HEK293 (cell line): Measurements from ENCODE around the gene NKX2-8.

Experiments used
- CTCF ChIA-PET: fragments of 350-600 bp; formaldehyde crosslinking; extraction: SDS; loops from one replicate; lab custom pipeline; 2021; ENCODE audit warnings: antibody characterized with exemption; lab: Yijun Ruan, JAX
- POLR2A ChIA-PET: fragments of 300-600 bp; formaldehyde crosslinking; extraction: SDS; loops from one replicate; lab custom pipeline; 2020; ENCODE audit warnings: antibody characterized with exemption, inconsistent platforms; lab: Yijun Ruan, JAX
- H3K27ac ChIP-seq: fragments of 200-500 bp; sonication (Bioruptor generic); 2 replicates; pipeline ENCODE4 v1.5.1; 2014; ENCODE audit warnings: low read depth, low read length, control low read depth, inconsistent platforms; ENCODE audit errors: extremely low read depth
- H3K36me3 ChIP-seq, 2 experiments: fragments of 200-500 bp in 1 of 2; sonication (Bioruptor generic) in 1 of 2; 1 replicate in 1 of 2; 2 replicates in 1 of 2; pipeline ENCODE4 v1.5.1; 2014 to 2017; ENCODE audit warnings: inconsistent platforms in 2 of 2, low read length in 2 of 2; ENCODE audit not compliant: control insufficient read depth in 2 of 2, insufficient read depth in 1 of 2
- H3K4me1 ChIP-seq: fragments of 200-500 bp; sonication (Bioruptor generic); 2 replicates; pipeline ENCODE4 v1.5.1; 2014; ENCODE audit warnings: mild to moderate bottlenecking, low read length, inconsistent platforms; ENCODE audit not compliant: control insufficient read depth, insufficient read depth
- H3K4me3 ChIP-seq: 2 replicates; pipeline ENCODE4 v1.5.1; 2011; ENCODE audit warnings: low read depth, mild to moderate bottlenecking, control low read depth, low read length, moderate library complexity
- H3K9me3 ChIP-seq: fragments of 200-500 bp; sonication (Bioruptor generic); 2 replicates; pipeline ENCODE4 v1.5.1; 2014; ENCODE audit warnings: low read depth, low read length, inconsistent platforms; ENCODE audit not compliant: control insufficient read depth, insufficient read depth
- GLI4 ChIP-seq: fragments of 450-650 bp; formaldehyde crosslinking; IDR thresholded peaks from 2 replicates; pipeline ENCODE4 v1.5.1; 2016; ENCODE audit warnings: missing biosample characterization, missing genetic modification characterization
- KLF10 ChIP-seq: fragments of 450-650 bp; IDR thresholded peaks from 2 replicates; pipeline ENCODE4 v1.5.1; 2018; ENCODE audit warnings: missing biosample characterization, mild to moderate bottlenecking, missing genetic modification characterization
- KLF16 ChIP-seq: fragments of 450-650 bp; formaldehyde crosslinking; IDR thresholded peaks from 2 replicates; pipeline ENCODE4 v1.5.1; 2017; ENCODE audit warnings: missing biosample characterization, missing genetic modification characterization
- KLF7 ChIP-seq: fragments of 450-650 bp; formaldehyde crosslinking; IDR thresholded peaks from 2 replicates; pipeline ENCODE4 v1.5.1; 2016; ENCODE audit warnings: missing biosample characterization, missing genetic modification characterization, borderline replicate concordance
- PRDM1 ChIP-seq: fragments of 450-650 bp; formaldehyde crosslinking; IDR thresholded peaks from 2 replicates; pipeline ENCODE4; 2016; ENCODE audit warnings: missing biosample characterization, missing genetic modification characterization
- SP7 ChIP-seq: fragments of 450-650 bp; formaldehyde crosslinking; IDR thresholded peaks from 2 replicates; pipeline ENCODE4 v1.5.1; 2016; ENCODE audit warnings: missing biosample characterization, missing genetic modification characterization
- TCF7L2 ChIP-seq: IDR thresholded peaks from 2 replicates; pipeline ENCODE4 v1.6.1; 2011; ENCODE audit warnings: low read depth, mild to moderate bottlenecking, inconsistent platforms, low read length, moderate library complexity, borderline replicate concordance
- ZBTB11 ChIP-seq: fragments of 450-650 bp; formaldehyde crosslinking; conservative IDR thresholded peaks from 2 replicates; pipeline ENCODE4 v1.5.1; 2016; ENCODE audit warnings: low read depth, missing biosample characterization, missing genetic modification characterization
- ZNF138 ChIP-seq: fragments of 450-650 bp; formaldehyde crosslinking; IDR thresholded peaks from 2 replicates; pipeline ENCODE4 v1.5.1; 2016; ENCODE audit warnings: missing biosample characterization, missing genetic modification characterization, borderline replicate concordance
- ZNF175 ChIP-seq: fragments of 450-650 bp; formaldehyde crosslinking; IDR thresholded peaks from 2 replicates; pipeline ENCODE4 v1.5.1; 2016; ENCODE audit warnings: missing biosample characterization, missing genetic modification characterization
- ZNF362 ChIP-seq: fragments of 450-650 bp; formaldehyde crosslinking; IDR thresholded peaks from 2 replicates; pipeline ENCODE4 v1.5.1; 2016; ENCODE audit warnings: missing biosample characterization, missing genetic modification characterization
- ZNF404 ChIP-seq: fragments of 450-650 bp; formaldehyde crosslinking; IDR thresholded peaks from 2 replicates; pipeline ENCODE4 v1.5.1; 2017; ENCODE audit warnings: missing biosample characterization, missing genetic modification characterization
- ZNF449 ChIP-seq: fragments of 450-650 bp; formaldehyde crosslinking; IDR thresholded peaks from 2 replicates; pipeline ENCODE4 v1.5.1; 2017; ENCODE audit warnings: missing biosample characterization, mild to moderate bottlenecking, missing genetic modification characterization, moderate library complexity
- ZNF555 ChIP-seq: fragments of 450-650 bp; formaldehyde crosslinking; conservative IDR thresholded peaks from 2 replicates; pipeline ENCODE4 v1.5.1; 2017; ENCODE audit warnings: missing biosample characterization, mild to moderate bottlenecking, missing genetic modification characterization, inconsistent platforms
- ZNF558 ChIP-seq: fragments of 450-650 bp; formaldehyde crosslinking; IDR thresholded peaks from 2 replicates; pipeline ENCODE4 v1.5.1; 2016; ENCODE audit warnings: missing biosample characterization, missing genetic modification characterization
- ZNF561 ChIP-seq: fragments of 450-650 bp; IDR thresholded peaks from 2 replicates; pipeline ENCODE4 v1.5.1; 2018; ENCODE audit warnings: missing biosample characterization, missing genetic modification characterization, borderline replicate concordance
- ZNF654 ChIP-seq: fragments of 450-650 bp; formaldehyde crosslinking; IDR thresholded peaks from 2 replicates; pipeline ENCODE4 v1.5.1; 2016; ENCODE audit warnings: low read depth, missing biosample characterization, missing genetic modification characterization
- ZNF76 ChIP-seq: fragments of 450-650 bp; formaldehyde crosslinking; IDR thresholded peaks from 2 replicates; pipeline ENCODE4; 2016; ENCODE audit warnings: low read depth, missing biosample characterization, missing genetic modification characterization, borderline replicate concordance
- ZSCAN30 ChIP-seq: fragments of 450-650 bp; IDR thresholded peaks from 2 replicates; pipeline ENCODE4 v1.5.1; 2018; ENCODE audit warnings: missing biosample characterization, mild to moderate bottlenecking, missing genetic modification characterization, moderate library complexity

The NKX2-8 gene

GRCh38 chr14:36588788-36589187 lies 6.4 kb upstream of the NKX2-8 start:
- ChIA-PET POLR2A (no interaction called here), CTCF (interaction anchor here (0.7 to 2.0 kb wide), 8 partner anchors 16 to 774 kb away, joined by 3 to 10 read pairs (median 3); no protein-coding TSS in a partner anchor)
- H3K4me3 ChIP-seq, result no peak overlapping the region
- no peaks in the 10 kb centered on the region for H3K4me1 ChIP-seq
- no peak for TF ChIP-seq GLI4 (tag by site-specific recombination)
- TF ChIP-seq KLF16, result no peak
- TF ChIP-seq ZBTB11 (tag by site-specific recombination), result no peak
- TF ChIP-seq KLF7 (tag by site-specific recombination), result no peak
- TF ChIP-seq PRDM1, result no peak
- no peak for TF ChIP-seq ZNF449
- TF ChIP-seq ZNF654 (tag by site-specific recombination), result no peak
- no peaks in the 10 kb centered on the region for H3K36me3 ChIP-seq
- H3K27ac ChIP-seq, result no peak overlapping the region
- no peaks in the 10 kb centered on the region for H3K9me3 ChIP-seq

GRCh38 chr14:36588119-36588518 lies 5.7 kb upstream of the NKX2-8 start:
- Histone ChIP-seq H3K27ac (no peak overlapping the region), H3K36me3 (no peaks in the 10 kb centered on the region), H3K4me1 (no peaks in the 10 kb centered on the region), H3K4me3 (no peak overlapping the region), H3K9me3 (no peaks in the 10 kb centered on the region)
- TF ChIP-seq TCF7L2 (no peak), ZNF555 (tag by site-specific recombination) (no peak), ZNF404 (tag by site-specific recombination) (no peak), ZNF558 (no peak), ZNF561 (no peak), SP7 (tag by site-specific recombination) (no peak), ZNF175 (no peak)
- POLR2A ChIA-PET, result no interaction called here
- CTCF ChIA-PET, result interaction anchor here (0.7 to 2.0 kb wide), 4 partner anchors 16 to 265 kb away, joined by 3 to 10 read pairs (median 4); no protein-coding TSS in a partner anchor

- ChIA-PET POLR2A (no interaction called here), CTCF (no interaction called here)
- TF ChIP-seq ZNF654 (tag by site-specific recombination), result no peak
- TF ChIP-seq ZSCAN30 (tag by site-specific recombination), result no peak
- TF ChIP-seq ZNF76, result no peak
- no peak for TF ChIP-seq ZNF362 (tag by site-specific recombination)
- no peak for TF ChIP-seq ZNF138 (tag by site-specific recombination)
- TF ChIP-seq KLF10 (tag by site-specific recombination), result no peak
- no peak for TF ChIP-seq KLF16
- no peak overlapping the region for H3K27ac ChIP-seq
- H3K4me3 ChIP-seq, result no peak overlapping the region
- H3K9me3 ChIP-seq, result no peaks in the 10 kb centered on the region
- no peaks in the 10 kb centered on the region for H3K36me3 ChIP-seq
- no peaks in the 10 kb centered on the region for H3K4me1 ChIP-seq
Measured at GRCh38 chr14:36585100-36585499, 2.7 kb upstream of the NKX2-8 start.
